Activated T-helper 2 cell treated with anti-CD3 and anti-CD28 coated beads, Interferon-gamma antibody, Interleukin-2, Interleukin-4, amounts not matched to agents 10 μg/mL and 5 μg/mL and 100 μg/mL, durations not matched to agents 14 hours and 24 hours and 36 hours (primary cell): ENCODE measurements around the gene MYOZ2. TPM values are rescaled to one million over a fixed set of nuclear protein-coding genes. Genes with fewer than 3 reads are reported as not detected.

Source experiments
- DNase-seq: peaks from one replicate; pipeline ENCODE4 v3.0.0; 2021; ENCODE audit warnings: low spot score
- H3K27ac Mint-ChIP-seq: one replicate; pipeline ENCODE4 v1.8.0; 2021; ENCODE audit warnings: mixed read lengths
- H3K27me3 Mint-ChIP-seq: one replicate; pipeline ENCODE4 v1.8.0; 2021; ENCODE audit warnings: low read depth, mixed read lengths
- H3K36me3 Mint-ChIP-seq: one replicate; pipeline ENCODE4 v1.8.0; 2021; ENCODE audit warnings: low read depth, mixed read lengths
- H3K4me1 Mint-ChIP-seq: one replicate; pipeline ENCODE4 v1.8.0; 2021; ENCODE audit warnings: low read depth, mixed read lengths
- H3K4me3 Mint-ChIP-seq: one replicate; pipeline ENCODE4 v1.8.0; 2021; ENCODE audit warnings: low read depth, mild to moderate bottlenecking, moderate library complexity, mixed read lengths
- H3K9me3 Mint-ChIP-seq: one replicate; pipeline ENCODE4 v1.8.0; 2021; ENCODE audit warnings: mixed read lengths
- intact Hi-C: fragments of 100-400 bp; cut with micrococcal nuclease; formaldehyde crosslinking; loops from one replicate; pipeline ENCODE4 v1.15.1; 2023
- total RNA-seq: library from RNA; stranded (reverse); gene quantifications from 2 replicates; pipeline ENCODE4 v1.2.3, GENCODE V29; 2022

MYOZ2 gene
- total RNA-seq, 1 donor from 2014 or later: not detected

DNA sequence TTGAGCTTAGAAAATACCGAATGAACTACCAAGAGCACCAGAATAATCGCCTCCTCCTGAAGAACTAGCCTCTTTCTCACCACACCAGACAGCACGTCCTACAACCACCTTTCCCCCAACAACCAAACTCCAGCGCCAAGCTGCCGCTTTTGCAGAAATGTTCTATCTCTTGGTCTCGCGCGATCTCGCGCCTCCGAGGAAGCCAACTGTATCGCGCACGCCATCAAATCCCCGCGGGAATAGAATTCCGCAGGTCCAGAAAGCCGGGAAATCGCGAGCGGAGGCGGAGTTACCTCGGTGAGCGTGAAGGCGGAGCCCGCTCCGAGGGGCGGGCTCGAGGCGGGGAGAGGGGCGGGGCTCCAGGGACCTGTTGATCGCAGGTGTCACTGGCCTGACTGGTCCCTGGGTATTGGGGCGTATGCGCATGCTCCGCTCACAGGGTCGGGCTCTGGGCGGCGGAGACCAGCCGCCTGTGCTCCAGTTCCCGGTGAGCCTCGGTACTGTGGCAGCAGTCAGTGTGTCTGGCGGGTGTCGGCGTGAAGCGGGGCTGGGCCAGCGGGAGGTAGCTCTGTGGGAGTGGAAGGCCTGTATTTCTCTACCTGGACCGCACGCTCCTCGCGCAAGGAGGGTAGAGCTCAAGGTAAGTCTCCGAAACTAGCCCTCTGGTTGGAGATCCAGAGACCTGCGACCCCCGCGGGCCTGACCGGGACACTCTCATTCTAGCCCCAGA, 76.8 kb downstream of the MYOZ2 start, which contains the start of gene USP53:
USP53 (plus strand) TSS at position 480 of the 730 bp plus-strand sequence. CDS start 27,047 bp downstream, outside the sequence.
- H3K27me3 Mint-ChIP-seq: peaks cover 8% of the 10 kb centered on the region
- no peaks in the 10 kb centered on the region for H3K9me3 Mint-ChIP-seq
- peak; percentile 93 for DNase-seq
- peak within 1 kb of the TSS; percentile 88 for H3K27ac Mint-ChIP-seq
- H3K4me1 Mint-ChIP-seq: peaks cover 33% of the 10 kb centered on the region
- peaks cover 5% of the 10 kb centered on the region for H3K36me3 Mint-ChIP-seq
- intact Hi-C loops: loop anchor here (1.0 to 10.0 kb wide), 5 partner anchors 75 to 938 kb away; a partner anchor contains a TSS
- peak within 1 kb of the TSS; percentile 91 for H3K4me3 Mint-ChIP-seq

DNA sequence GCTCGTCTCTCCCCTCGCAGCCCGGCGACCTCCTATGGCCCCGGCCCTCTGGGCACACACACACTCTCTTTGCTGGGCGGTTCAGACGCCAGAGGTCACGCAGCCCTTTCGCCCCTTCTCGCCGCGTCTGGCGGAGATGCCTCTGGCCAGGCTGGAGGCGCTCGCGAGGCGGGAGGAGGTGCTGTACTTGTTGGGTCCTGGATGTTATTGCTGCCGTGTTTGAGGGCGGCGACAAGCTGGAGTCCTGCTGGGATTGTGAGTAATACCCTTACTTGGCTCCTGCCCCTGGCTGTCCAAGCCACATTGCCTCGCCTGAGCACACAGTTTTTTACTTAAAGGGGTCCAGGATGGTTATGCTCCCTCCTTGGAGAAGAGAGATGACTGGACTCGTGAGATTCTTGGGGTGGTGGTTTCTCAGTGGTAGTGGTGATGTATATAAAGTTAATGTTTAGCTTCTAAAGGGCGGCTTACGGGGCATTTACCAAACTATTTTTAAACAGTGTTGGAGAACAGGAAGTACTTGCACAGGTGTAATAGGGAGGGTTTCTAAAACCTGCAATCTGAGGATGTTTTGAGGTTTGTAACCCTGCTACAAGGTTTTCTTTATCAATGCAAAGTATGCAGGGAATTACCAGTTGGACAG, 77.5 kb downstream of the MYOZ2 start:
- peaks cover 12% of the 10 kb centered on the region for H3K36me3 Mint-ChIP-seq
- peak; percentile 53 for DNase-seq
- peak overlapping the region; percentile 91 for H3K4me3 Mint-ChIP-seq
- H3K27me3 Mint-ChIP-seq: peaks cover 8% of the 10 kb centered on the region
- intact Hi-C loops: loop anchor here (1.0 to 10.0 kb wide), 5 partner anchors 74 to 938 kb away; a partner anchor contains a TSS
- peak overlapping the region; percentile 88 for H3K27ac Mint-ChIP-seq
- H3K9me3 Mint-ChIP-seq: no peaks in the 10 kb centered on the region
- H3K4me1 Mint-ChIP-seq: peaks cover 32% of the 10 kb centered on the region

DNA sequence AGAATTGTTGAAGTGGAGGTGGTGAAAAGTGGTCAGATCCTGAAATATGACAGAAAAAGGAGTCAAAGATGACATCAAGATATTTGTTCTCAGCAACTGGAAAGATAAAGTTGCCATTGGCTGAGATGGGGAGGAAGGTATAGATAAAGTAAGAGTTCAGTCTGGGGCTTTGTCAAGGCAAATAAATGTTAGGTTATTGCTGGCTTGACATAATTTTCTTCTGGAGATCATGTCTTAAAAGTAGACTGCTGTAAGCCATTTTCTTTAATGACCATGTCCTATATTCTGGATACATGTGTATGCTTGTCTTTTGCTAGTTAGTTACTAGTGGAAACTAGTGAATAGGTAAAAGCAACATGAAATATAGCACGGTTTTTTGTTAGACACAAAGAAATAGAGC, 82.5 kb downstream of the MYOZ2 start:
- H3K27ac Mint-ChIP-seq: no peak overlapping the region
- H3K27me3 Mint-ChIP-seq: no peaks in the 10 kb centered on the region
- H3K36me3 Mint-ChIP-seq: peaks cover 24% of the 10 kb centered on the region
- no peak for DNase-seq
- H3K9me3 Mint-ChIP-seq: peaks cover 4% of the 10 kb centered on the region
- H3K4me1 Mint-ChIP-seq: peaks cover 13% of the 10 kb centered on the region
- no peak overlapping the region for H3K4me3 Mint-ChIP-seq
- intact Hi-C loops: loop anchor here (10.0 kb wide), 1 partner anchor 943 kb away; no protein-coding TSS in a partner anchor

DNA sequence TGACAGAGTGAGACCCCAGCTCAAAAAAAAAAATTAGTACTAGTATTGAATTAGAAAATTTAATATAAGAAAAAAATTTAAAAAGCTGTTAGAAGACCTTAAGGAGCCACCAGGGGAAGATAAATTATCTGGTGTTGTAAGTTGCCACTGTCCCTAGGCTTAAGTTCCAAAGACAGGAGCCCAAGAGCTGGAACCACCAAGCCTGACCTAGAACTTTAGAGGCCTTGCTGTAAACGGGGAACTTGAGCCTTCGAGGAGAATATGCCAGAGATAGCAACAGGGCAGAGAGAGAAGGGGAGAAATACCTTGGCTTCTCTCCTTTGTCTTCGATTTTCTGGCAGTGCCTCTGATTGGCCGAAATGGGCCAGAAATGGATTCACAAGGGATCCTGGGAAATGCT, 85.8 kb downstream of the MYOZ2 start:
- H3K9me3 Mint-ChIP-seq: peaks cover 4% of the 10 kb centered on the region
- peaks cover 7% of the 10 kb centered on the region for H3K4me1 Mint-ChIP-seq
- intact Hi-C loops: no loop called here
- no peaks in the 10 kb centered on the region for H3K27me3 Mint-ChIP-seq
- H3K27ac Mint-ChIP-seq: no peak overlapping the region
- H3K36me3 Mint-ChIP-seq: peaks cover 29% of the 10 kb centered on the region
- no peak overlapping the region for H3K4me3 Mint-ChIP-seq
- no peak for DNase-seq

DNA sequence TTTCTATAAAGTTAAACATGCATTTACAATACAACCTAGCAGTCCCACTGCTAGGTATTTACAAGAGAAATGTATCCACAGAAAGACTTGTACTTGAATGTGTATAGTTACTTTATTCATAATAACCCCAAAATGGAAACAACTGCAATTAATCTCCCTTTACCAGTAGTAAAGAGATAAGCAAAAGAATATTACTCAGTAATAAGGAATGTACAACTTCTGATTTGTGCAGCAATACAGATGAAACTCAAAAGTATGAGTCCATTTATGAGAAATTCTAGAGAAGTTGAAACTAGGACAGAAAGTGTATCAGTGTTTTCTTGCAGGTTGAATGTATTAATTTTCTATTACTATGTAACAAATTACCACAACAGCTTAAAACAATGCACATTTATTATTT, 92.1 kb downstream of the MYOZ2 start:
- Mint-ChIP-seq H3K4me3 (no peak overlapping the region), H3K4me1 (peaks cover 2% of the 10 kb centered on the region), H3K27me3 (no peaks in the 10 kb centered on the region), H3K27ac (no peak overlapping the region), H3K9me3 (no peaks in the 10 kb centered on the region), H3K36me3 (peaks cover 13% of the 10 kb centered on the region)
- no peak for DNase-seq
- intact Hi-C loops: no loop called here

DNA sequence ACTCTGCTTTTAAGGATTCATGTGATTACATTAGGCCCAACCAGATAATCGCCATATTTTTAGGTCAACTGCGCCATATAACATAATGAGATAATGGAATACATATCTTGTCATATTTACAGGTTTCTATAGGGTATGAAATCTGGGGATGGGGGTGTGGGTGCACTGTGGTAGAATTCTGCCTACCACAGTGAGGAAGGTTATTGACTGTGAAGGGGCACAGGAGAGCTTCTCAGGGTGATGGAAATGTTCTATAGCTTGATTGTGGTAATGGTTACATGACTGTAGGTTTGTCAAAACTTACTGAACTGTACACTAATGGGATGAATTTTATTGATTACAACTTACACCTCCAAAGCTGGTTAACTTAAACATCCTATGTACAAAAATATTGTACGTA, 92.8 kb downstream of the MYOZ2 start:
- intact Hi-C loops: no loop called here
- no peaks in the 10 kb centered on the region for H3K27me3 Mint-ChIP-seq
- H3K27ac Mint-ChIP-seq: no peak overlapping the region
- no peak for DNase-seq
- no peak overlapping the region for H3K4me3 Mint-ChIP-seq
- no peaks in the 10 kb centered on the region for H3K9me3 Mint-ChIP-seq
- peaks cover 13% of the 10 kb centered on the region for H3K36me3 Mint-ChIP-seq
- H3K4me1 Mint-ChIP-seq: peaks cover 6% of the 10 kb centered on the region

DNA sequence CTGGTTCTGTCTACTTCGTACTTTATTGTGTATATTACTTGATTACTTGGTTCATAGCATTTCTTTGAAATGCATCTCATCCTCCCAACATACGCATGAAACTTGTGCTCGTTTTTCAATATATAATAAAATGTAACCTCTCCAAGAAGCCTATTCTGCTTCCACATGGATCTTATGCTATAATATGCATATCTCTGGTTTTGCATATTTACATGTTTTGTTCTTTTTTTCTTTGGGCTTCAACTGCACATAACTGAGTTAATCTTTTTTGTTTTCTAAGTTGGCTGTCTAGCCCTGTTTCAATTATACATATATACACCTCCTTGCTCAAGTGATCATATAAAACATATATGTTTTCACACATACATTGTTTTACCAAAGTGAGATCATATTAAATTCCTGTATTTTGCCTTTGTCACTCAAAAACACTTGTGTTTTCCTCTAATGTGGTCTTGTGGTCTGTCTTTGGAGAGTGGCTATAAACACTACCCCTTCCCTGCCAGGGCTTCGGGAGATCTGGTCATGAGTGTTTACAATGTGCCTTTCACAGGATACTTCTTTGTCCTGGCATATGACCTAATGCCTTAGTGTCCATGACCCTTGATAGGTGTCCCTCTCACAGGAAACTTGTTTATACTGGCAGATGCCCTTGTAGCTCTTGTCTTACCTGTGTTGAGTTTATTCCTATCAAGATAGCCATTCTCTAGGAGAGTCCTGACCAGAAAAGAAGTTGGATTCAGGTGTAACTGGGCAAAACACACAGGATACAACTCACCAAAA, 94.5 kb downstream of the MYOZ2 start:
- intact Hi-C loops: no loop called here
- Mint-ChIP-seq H3K27ac (no peak overlapping the region), H3K9me3 (no peaks in the 10 kb centered on the region), H3K36me3 (peaks cover 12% of the 10 kb centered on the region), H3K4me3 (no peak overlapping the region), H3K4me1 (peaks cover 14% of the 10 kb centered on the region), H3K27me3 (no peaks in the 10 kb centered on the region)
- DNase-seq: no peak

DNA sequence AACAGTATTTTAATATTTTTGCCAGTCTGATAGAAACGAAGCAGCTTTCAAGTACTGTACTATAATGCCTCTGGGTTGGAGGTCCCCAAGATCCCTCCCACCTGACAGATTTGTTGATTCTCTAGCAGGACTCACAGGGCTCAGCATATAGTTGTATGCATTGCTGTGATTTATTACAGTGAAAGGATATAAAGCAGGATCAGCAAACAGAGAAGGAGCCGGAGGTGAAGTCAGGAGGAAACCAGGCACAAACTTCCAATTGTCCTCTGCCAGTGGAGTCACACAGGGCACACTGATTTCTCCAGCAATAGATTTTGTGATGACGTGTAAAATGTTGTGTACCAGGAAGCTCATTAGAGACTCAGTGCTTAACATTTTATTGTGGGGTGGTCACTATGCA, 95.9 kb downstream of the MYOZ2 start:
- no peak overlapping the region for H3K4me3 Mint-ChIP-seq

DNA sequence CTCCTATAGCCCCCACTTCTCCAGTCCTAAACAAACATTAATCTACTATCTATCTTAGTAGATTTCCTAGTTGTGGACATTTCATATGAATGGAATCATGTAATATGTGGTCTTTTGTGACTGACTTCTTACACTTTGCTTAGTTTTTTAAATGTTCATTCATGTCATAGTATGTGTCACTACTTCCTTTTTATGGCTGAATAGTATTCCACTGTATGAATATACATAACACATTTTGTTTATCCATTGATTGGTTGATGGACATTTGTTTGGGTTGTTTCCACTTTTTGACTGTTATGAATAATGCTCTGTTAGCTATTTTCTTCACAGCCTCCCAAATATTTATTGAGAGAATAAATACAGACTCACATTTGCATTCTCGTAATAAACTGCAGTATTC, 96.7 kb downstream of the MYOZ2 start:
- Mint-ChIP-seq H3K4me3 (no peak overlapping the region), H3K36me3 (peaks cover 16% of the 10 kb centered on the region), H3K27ac (no peak overlapping the region), H3K4me1 (peaks cover 28% of the 10 kb centered on the region), H3K9me3 (no peaks in the 10 kb centered on the region), H3K27me3 (no peaks in the 10 kb centered on the region)
- no peak for DNase-seq
- intact Hi-C loops: no loop called here

More for the DNA sequence above, 95.9 kb downstream of the MYOZ2 start:
- Mint-ChIP-seq H3K9me3 (no peaks in the 10 kb centered on the region), H3K27ac (no peak overlapping the region), H3K4me1 (peaks cover 24% of the 10 kb centered on the region), H3K27me3 (no peaks in the 10 kb centered on the region), H3K36me3 (peaks cover 16% of the 10 kb centered on the region)
- DNase-seq: no peak
- intact Hi-C loops: no loop called here

DNA sequence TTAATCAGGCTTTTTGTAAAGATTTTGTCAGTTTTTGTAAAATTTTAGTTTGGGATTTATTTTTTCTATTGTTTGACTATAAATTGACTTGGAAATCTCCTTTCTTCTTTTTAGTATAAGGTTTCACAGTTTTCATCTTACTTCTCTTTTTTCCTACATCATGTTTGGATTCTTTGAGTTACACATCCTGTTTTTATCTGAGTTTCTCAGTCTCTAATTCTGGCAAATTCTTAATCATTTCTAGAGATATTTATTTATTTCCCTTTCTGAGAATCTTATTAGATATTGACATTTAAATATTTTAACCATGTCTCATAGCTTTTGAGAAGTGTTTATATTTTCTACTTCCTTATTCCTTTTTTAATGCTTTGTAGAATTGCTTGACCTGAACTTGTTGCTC, 97.6 kb downstream of the MYOZ2 start:
- H3K4me1 Mint-ChIP-seq: peaks cover 36% of the 10 kb centered on the region
- intact Hi-C loops: loop anchor here (1.0 kb wide), 1 partner anchor 24 kb away; no protein-coding TSS in a partner anchor
- peak overlapping the region; percentile 67 for H3K27ac Mint-ChIP-seq

DNA sequence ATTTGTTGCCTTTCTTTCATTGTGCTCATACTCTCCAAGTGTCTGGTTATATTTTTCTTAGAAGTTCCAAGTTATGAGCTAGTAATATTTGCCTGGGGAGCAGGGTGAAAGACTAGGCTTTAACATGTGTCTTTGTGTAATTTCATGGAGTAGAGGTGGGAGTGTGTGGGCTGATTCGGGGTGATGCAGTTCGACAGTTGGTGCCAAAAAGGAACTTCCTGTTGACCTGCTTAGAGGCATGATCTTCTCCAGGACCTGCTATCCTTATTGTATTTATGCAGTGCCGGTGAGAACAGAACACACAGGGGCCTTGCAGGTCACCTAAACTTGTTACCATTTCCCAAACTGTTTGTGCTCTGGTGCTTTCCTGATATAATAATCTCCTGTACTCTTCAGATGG, 98.1 kb downstream of the MYOZ2 start:
- Mint-ChIP-seq H3K4me1 (peaks cover 38% of the 10 kb centered on the region), H3K4me3 (no peak overlapping the region), H3K36me3 (peaks cover 21% of the 10 kb centered on the region), H3K27me3 (no peaks in the 10 kb centered on the region), H3K27ac (peak overlapping the region; percentile 67), H3K9me3 (no peaks in the 10 kb centered on the region)
- no peak for DNase-seq
- intact Hi-C loops: loop anchor here (1.0 kb wide), 1 partner anchor 24 kb away; no protein-coding TSS in a partner anchor

More for the DNA sequence above, 97.6 kb downstream of the MYOZ2 start:
- no peaks in the 10 kb centered on the region for H3K27me3 Mint-ChIP-seq
- H3K9me3 Mint-ChIP-seq: no peaks in the 10 kb centered on the region
- no peak for DNase-seq
- H3K4me3 Mint-ChIP-seq: no peak overlapping the region
- H3K36me3 Mint-ChIP-seq: peaks cover 17% of the 10 kb centered on the region

DNA sequence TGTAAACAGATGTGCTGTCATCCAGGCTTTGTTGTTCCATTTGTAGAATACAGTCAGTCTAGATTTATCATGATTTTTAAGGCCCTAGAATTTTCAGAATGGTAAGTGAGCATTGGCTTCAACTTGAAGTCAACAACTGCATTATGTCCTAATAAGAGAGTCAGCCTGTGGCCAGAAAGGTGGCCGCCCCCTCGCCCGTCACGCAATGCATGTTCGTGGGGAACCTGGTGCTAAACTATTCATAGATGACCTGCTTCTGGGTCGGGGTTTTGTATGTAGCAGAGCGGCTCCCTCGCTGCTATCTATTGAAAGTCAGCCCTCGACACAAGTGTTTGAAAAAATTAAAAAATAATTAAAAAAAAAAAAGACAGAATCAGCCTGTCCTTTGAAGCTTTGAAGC, 101.6 kb downstream of the MYOZ2 start:
- Mint-ChIP-seq H3K36me3 (peaks cover 14% of the 10 kb centered on the region), H3K9me3 (no peaks in the 10 kb centered on the region), H3K27me3 (no peaks in the 10 kb centered on the region), H3K4me3 (no peak overlapping the region), H3K27ac (no peak overlapping the region), H3K4me1 (peaks cover 38% of the 10 kb centered on the region)
- intact Hi-C loops: no loop called here
- DNase-seq: no peak
